Thyroid gland (tissue), 4 donors: ENCODE measurements around the gene OSBPL6.

Source experiments
- CTCF ChIP-seq, 6 experiments: fragments of 200-600 bp in 3 of 6; fragments of 450-650 bp in 3 of 6; sonication (generic) in 3 of 6; IDR thresholded peaks; one replicate each; pipeline ENCODE4 v1.5.1; 2016 to 2019; ENCODE audit warnings: antibody characterized with exemption in 6 of 6, mild to moderate bottlenecking in 2 of 6, inconsistent platforms in 1 of 6, moderate library complexity in 1 of 6
- POLR2A ChIP-seq, 2 donors: fragments of 450-650 bp; IDR thresholded peaks; one replicate each; pipeline ENCODE4 v1.6.1; 2017; ENCODE audit warnings: antibody characterized with exemption in 2 of 2, mild to moderate bottlenecking in 2 of 2, moderate library complexity in 1 of 2

- TF ChIP-seq CTCF (IDR thresholded peaks at IDR 0.05) (no peak), POLR2A (IDR thresholded peaks at IDR 0.05) (no peak)
These were observed 35.6 kb downstream of the OSBPL6 start for GRCh38 chr2:178229927-178230326.
